Fibroblast of villous mesenchyme (primary cell): Measurements from ENCODE around the gene KLF1. TPM values are rescaled to one million over a fixed set of nuclear protein-coding genes. Genes with fewer than 3 reads are reported as not detected.

Experiments
- DNase-seq: peaks from one replicate; pipeline ENCODE4 v3.0.0-alpha.2; 2010; ENCODE audit warnings: low read depth
- H3K4me3 ChIP-seq: 2 replicates; pipeline ENCODE4 v1.5.1; 2011; ENCODE audit warnings: low read depth, mild to moderate bottlenecking, low read length
- CTCF ChIP-seq: IDR thresholded peaks from 2 replicates; pipeline ENCODE4 v1.5.1; 2012; ENCODE audit warnings: low read depth, mild to moderate bottlenecking, low read length; ENCODE audit not compliant: insufficient read depth
- total RNA-seq: library from RNA; depleted of rRNA; stranded (reverse); fragments of >200 nt; gene quantifications from 2 replicates; pipeline ENCODE4 v1.2.3, GENCODE V29; 2012

Gene KLF1
- total RNA-seq, 1 donor: not detected

- DNase-seq: no peak
- H3K4me3 ChIP-seq: no peak overlapping the region
- no peak for TF ChIP-seq CTCF
Measured at GRCh38 chr19:12912571-12912970, 25.6 kb upstream of the KLF1 start.

GRCh38 chr19:12907166-12907565 lies 20.2 kb upstream of the KLF1 start:
- DNase-seq: no peak
- H3K4me3 ChIP-seq: no peak overlapping the region
- no peak for TF ChIP-seq CTCF

- TF ChIP-seq CTCF: no peak
- no peak for DNase-seq
- H3K4me3 ChIP-seq: no peak overlapping the region
Measured at GRCh38 chr19:12899891-12900518, 13.0 kb upstream of the KLF1 start.

- DNase-seq: no peak
- TF ChIP-seq CTCF: no peak
- H3K4me3 ChIP-seq: no peak overlapping the region
Measured at GRCh38 chr19:12896460-12896859, 9.5 kb upstream of the KLF1 start.

GRCh38 chr19:12893582-12893981 lies 6.6 kb upstream of the KLF1 start:
- TF ChIP-seq CTCF: no peak
- no peak overlapping the region for H3K4me3 ChIP-seq
- no peak for DNase-seq

GRCh38 chr19:12891553-12892021 lies 4.6 kb upstream of the KLF1 start:
- no peak for TF ChIP-seq CTCF
- no peak for DNase-seq
- H3K4me3 ChIP-seq: peak overlapping the region; percentile 94
